Measurements from ENCODE around the gene GRB2. TPM values are rescaled to one million over a fixed set of nuclear protein-coding genes. Genes with fewer than 3 reads are reported as not detected.
"Not testable (repeated sequence)": the region's sequence is repeated elsewhere in the genome, so short reads cannot be mapped to it uniquely, and the experiment has no call there.

Gene GRB2
- total and polyA plus RNA-seq, 3 experiments from 2014 or later, result 158 to 189 (median 180) TPM

DNA sequence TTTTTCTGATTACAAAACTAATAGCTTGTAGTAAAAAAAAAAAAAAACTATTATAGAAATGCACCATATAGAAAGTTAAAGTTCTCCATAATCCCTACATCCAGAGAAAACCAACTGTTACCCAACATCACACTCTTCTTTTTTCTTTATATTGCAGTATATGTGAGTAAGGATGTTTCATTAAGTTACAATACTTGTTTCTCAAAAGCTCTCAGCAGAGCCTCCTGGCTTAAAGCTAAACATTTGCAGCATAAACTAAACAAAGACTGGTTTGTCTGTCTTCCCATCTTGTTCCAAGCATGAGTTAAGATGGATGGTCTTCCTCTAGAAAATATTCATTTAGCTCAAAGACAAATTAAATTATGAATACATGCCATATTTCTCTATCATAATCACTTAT is 25.2 kb downstream of the GRB2 start:
- no peak overlapping the region for H3K4me3 ChIP-seq (ENCODE audit: low read length)
- Mint-ChIP-seq H3K27ac (peak overlapping the region in 2 of 8 donors; percentile 2 to 64), H3K4me1 (peaks cover 51 to 81% (median 68%) of the 10 kb centered on the region in 3 donors), H3K9me3 (no peaks in the 10 kb centered on the region), H3K4me3 (peak overlapping the region in 1 of 7 donors; percentile 66), H3K27me3 (no peaks in the 10 kb centered on the region), H3K36me3 (peaks cover 0 to 38% (median 3%) of the 10 kb centered on the region in 3 donors)
- peaks cover 30% of the 10 kb centered on the region for H3K4me1 ChIP-seq (ENCODE audit: insufficient read depth, low read length)
- H3K9me3 ChIP-seq (ENCODE audit: low read length), result no peaks in the 10 kb centered on the region
- H3K27me3 ChIP-seq (ENCODE audit: insufficient read depth, low read length, poor library complexity, severe bottlenecking), result no peaks in the 10 kb centered on the region
- H3K27ac ChIP-seq (ENCODE audit: low read depth, low read length), result no peak overlapping the region
- DNase-seq, result no peak
- CTCF ChIA-PET, result interaction anchor here (0.7 to 2.5 kb wide), 4 partner anchors 13 to 57 kb away, joined by 3 to 9 read pairs (median 6); no protein-coding TSS in a partner anchor
- no peaks in the 10 kb centered on the region for H3K36me3 ChIP-seq (ENCODE audit: insufficient read depth, low read length)
- POLR2A ChIA-PET, result interaction anchor here (1.7 to 2.1 kb wide), 2 partner anchors 14 to 26 kb away, joined by 5 to 7 read pairs; no protein-coding TSS in a partner anchor

- not testable (repeated sequence) for H3K9me3 ChIP-seq (ENCODE audit: low read length); H3K4me3 Mint-ChIP-seq; H3K27me3 Mint-ChIP-seq; H3K9me3 Mint-ChIP-seq; H3K27me3 ChIP-seq (ENCODE audit: insufficient read depth, low read length, poor library complexity, severe bottlenecking); H3K27ac ChIP-seq (ENCODE audit: low read depth, low read length); H3K4me3 ChIP-seq (ENCODE audit: low read length); DNase-seq; H3K36me3 ChIP-seq (ENCODE audit: insufficient read depth, low read length)
- Mint-ChIP-seq H3K4me1 (peaks cover 56 to 84% (median 68%) of the 10 kb centered on the region in 3 donors), H3K27ac (peak overlapping the region in 3 of 8 donors; percentile 8 to 29 (median 24)), H3K36me3 (peaks cover 0 to 44% (median 5%) of the 10 kb centered on the region in 3 donors)
- POLR2A ChIA-PET, result interaction anchor here (1.1 to 1.7 kb wide), 2 partner anchors 27 to 36 kb away, joined by 3 to 5 read pairs; no protein-coding TSS in a partner anchor
- H3K4me1 ChIP-seq (ENCODE audit: insufficient read depth, low read length), result peaks cover 30% of the 10 kb centered on the region
- CTCF ChIA-PET, result interaction anchor here (0.7 kb wide), 2 partner anchors 49 to 57 kb away, joined by 3 read pairs; no protein-coding TSS in a partner anchor
Measured at GRCh38 chr17:75379426-75379825, 26.1 kb downstream of the GRB2 start.

GRCh38 chr17:75373280-75373679 is 32.2 kb downstream of the GRB2 start:
- Histone ChIP-seq H3K4me3 (ENCODE audit: low read length) (no peak overlapping the region), H3K9me3 (ENCODE audit: low read length) (no peaks in the 10 kb centered on the region), H3K27me3 (ENCODE audit: insufficient read depth, low read length, poor library complexity, severe bottlenecking) (no peaks in the 10 kb centered on the region), H3K27ac (ENCODE audit: low read depth, low read length) (no peak overlapping the region), H3K4me1 (ENCODE audit: insufficient read depth, low read length) (peaks cover 22% of the 10 kb centered on the region), H3K36me3 (ENCODE audit: insufficient read depth, low read length) (no peaks in the 10 kb centered on the region)
- CTCF ChIA-PET, result interaction anchor here (0.9 to 1.4 kb wide), 4 partner anchors 12 to 261 kb away, joined by 3 read pairs; no protein-coding TSS in a partner anchor
- no peak overlapping the region for H3K27ac Mint-ChIP-seq
- POLR2A ChIA-PET, result no interaction called here
- peaks cover 0 to 61% (median 13%) of the 10 kb centered on the region in 3 donors for H3K36me3 Mint-ChIP-seq
- no peaks in the 10 kb centered on the region for H3K27me3 Mint-ChIP-seq
- peaks cover 57 to 89% (median 71%) of the 10 kb centered on the region in 3 donors for H3K4me1 Mint-ChIP-seq
- H3K4me3 Mint-ChIP-seq, result no peak overlapping the region
- H3K9me3 Mint-ChIP-seq, result no peaks in the 10 kb centered on the region
- DNase-seq, result no peak

GRCh38 chr17:75371981-75372380 is 33.5 kb downstream of the GRB2 start:
- Histone ChIP-seq H3K4me3 (ENCODE audit: low read length) (no peak overlapping the region), H3K36me3 (ENCODE audit: insufficient read depth, low read length) (no peaks in the 10 kb centered on the region), H3K27me3 (ENCODE audit: insufficient read depth, low read length, poor library complexity, severe bottlenecking) (no peaks in the 10 kb centered on the region), H3K9me3 (ENCODE audit: low read length) (no peaks in the 10 kb centered on the region), H3K4me1 (ENCODE audit: insufficient read depth, low read length) (peaks cover 29% of the 10 kb centered on the region), H3K27ac (ENCODE audit: low read depth, low read length) (no peak overlapping the region)
- H3K4me1 Mint-ChIP-seq, result peaks cover 61 to 89% (median 73%) of the 10 kb centered on the region in 3 donors
- peaks cover 0 to 50% (median 13%) of the 10 kb centered on the region in 3 donors for H3K36me3 Mint-ChIP-seq
- peak overlapping the region in 6 of 7 donors; percentile 21 to 70 (median 38) for H3K4me3 Mint-ChIP-seq
- no peak for DNase-seq
- no peaks in the 10 kb centered on the region for H3K9me3 Mint-ChIP-seq
- no peaks in the 10 kb centered on the region for H3K27me3 Mint-ChIP-seq
- POLR2A ChIA-PET, result interaction anchor here (0.6 kb wide), 1 partner anchor 21 kb away, joined by 4 read pairs; no protein-coding TSS in a partner anchor
- peak overlapping the region in 7 of 8 donors; percentile 2 to 96 (median 71) for H3K27ac Mint-ChIP-seq
- CTCF ChIA-PET, result no interaction called here

DNA sequence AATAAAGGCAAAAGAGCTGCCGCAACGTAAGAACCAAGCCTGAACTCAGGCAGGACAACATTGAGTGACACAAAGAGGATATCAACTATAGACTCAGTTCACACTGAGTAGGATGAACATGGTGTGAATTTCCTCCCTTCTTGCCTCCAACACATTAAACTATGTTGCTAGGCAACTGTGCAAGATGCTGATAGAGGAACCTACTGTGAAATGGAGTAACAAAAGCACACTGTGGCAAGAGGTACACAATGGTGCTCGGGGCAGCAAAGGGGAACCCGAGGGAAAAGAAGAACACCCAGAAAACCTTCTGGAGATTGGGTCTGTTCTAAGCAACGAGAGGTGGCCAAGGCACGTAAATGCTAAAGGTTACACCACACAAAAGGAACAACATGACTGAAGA is 34.1 kb downstream of the GRB2 start:
- H3K4me3 ChIP-seq (ENCODE audit: low read length), result no peak overlapping the region
- Mint-ChIP-seq H3K4me3 (peak overlapping the region in 6 of 7 donors; percentile 5 to 70 (median 51)), H3K9me3 (no peaks in the 10 kb centered on the region), H3K27ac (peak overlapping the region in 6 of 8 donors; percentile 71 to 96 (median 77)), H3K4me1 (peaks cover 64 to 89% (median 79%) of the 10 kb centered on the region in 3 donors), H3K36me3 (peaks cover 0 to 44% (median 13%) of the 10 kb centered on the region in 3 donors), H3K27me3 (no peaks in the 10 kb centered on the region)
- DNase-seq, result no peak
- peaks cover 36% of the 10 kb centered on the region for H3K4me1 ChIP-seq (ENCODE audit: insufficient read depth, low read length)
- ChIA-PET CTCF (no interaction called here), POLR2A (no interaction called here)
- H3K36me3 ChIP-seq (ENCODE audit: insufficient read depth, low read length), result no peaks in the 10 kb centered on the region
- H3K27me3 ChIP-seq (ENCODE audit: insufficient read depth, low read length, poor library complexity, severe bottlenecking), result no peaks in the 10 kb centered on the region
- no peak overlapping the region for H3K27ac ChIP-seq (ENCODE audit: low read depth, low read length)
- H3K9me3 ChIP-seq (ENCODE audit: low read length), result no peaks in the 10 kb centered on the region

GRCh38 chr17:75370286-75370915 is 35.1 kb downstream of the GRB2 start:
- Mint-ChIP-seq H3K4me1 (peaks cover 72 to 93% (median 86%) of the 10 kb centered on the region in 3 donors), H3K9me3 (no peaks in the 10 kb centered on the region), H3K27me3 (no peaks in the 10 kb centered on the region), H3K36me3 (peaks cover 0 to 37% (median 11%) of the 10 kb centered on the region in 3 donors), H3K27ac (peak overlapping the region in 1 of 8 donors; percentile 29), H3K4me3 (peak overlapping the region in 2 of 7 donors; percentile 9)
- ChIA-PET CTCF (no interaction called here), POLR2A (no interaction called here)
- no peak overlapping the region for H3K27ac ChIP-seq (ENCODE audit: low read depth, low read length)
- H3K9me3 ChIP-seq (ENCODE audit: low read length), result no peaks in the 10 kb centered on the region
- DNase-seq, result no peak
- H3K36me3 ChIP-seq (ENCODE audit: insufficient read depth, low read length), result no peaks in the 10 kb centered on the region
- no peak overlapping the region for H3K4me3 ChIP-seq (ENCODE audit: low read length)
- peaks cover 45% of the 10 kb centered on the region for H3K4me1 ChIP-seq (ENCODE audit: insufficient read depth, low read length)
- H3K27me3 ChIP-seq (ENCODE audit: insufficient read depth, low read length, poor library complexity, severe bottlenecking), result no peaks in the 10 kb centered on the region

GRCh38 chr17:75367838-75368789 is 37.4 kb downstream of the GRB2 start:
- Mint-ChIP-seq H3K27ac (peak overlapping the region in 2 of 8 donors; percentile 13 to 35), H3K4me3 (peak overlapping the region in 1 of 7 donors; percentile 9), H3K36me3 (peaks cover 0 to 23% (median 6%) of the 10 kb centered on the region in 3 donors), H3K4me1 (peaks cover 80 to 99% (median 94%) of the 10 kb centered on the region in 3 donors)
- H3K27ac ChIP-seq (ENCODE audit: low read depth, low read length), result peak overlapping the region; percentile 32
- peaks cover 57% of the 10 kb centered on the region for H3K4me1 ChIP-seq (ENCODE audit: insufficient read depth, low read length)
- not testable (repeated sequence) for H3K27me3 Mint-ChIP-seq; H3K36me3 ChIP-seq (ENCODE audit: insufficient read depth, low read length); H3K9me3 Mint-ChIP-seq; H3K4me3 ChIP-seq (ENCODE audit: low read length); H3K9me3 ChIP-seq (ENCODE audit: low read length); H3K27me3 ChIP-seq (ENCODE audit: insufficient read depth, low read length, poor library complexity, severe bottlenecking); DNase-seq
- CTCF ChIA-PET, result interaction anchor here (0.9 kb wide), 1 partner anchor 10 kb away, joined by 3 read pairs; no protein-coding TSS in a partner anchor
- POLR2A ChIA-PET, result interaction anchor here (0.6 kb wide), 1 partner anchor 56 kb away, joined by 6 read pairs; no protein-coding TSS in a partner anchor

All from CD8-positive, alpha-beta memory T cell (primary cell).